ENCODE measurements around the gene TMEM63A. TPM values are rescaled to one million over a fixed set of nuclear protein-coding genes. Genes with fewer than 3 reads are reported as not detected.

The TMEM63A gene
- total and polyA plus RNA-seq, 11 donors, result 13.7 to 42.7 (median 25.3) TPM

DNA sequence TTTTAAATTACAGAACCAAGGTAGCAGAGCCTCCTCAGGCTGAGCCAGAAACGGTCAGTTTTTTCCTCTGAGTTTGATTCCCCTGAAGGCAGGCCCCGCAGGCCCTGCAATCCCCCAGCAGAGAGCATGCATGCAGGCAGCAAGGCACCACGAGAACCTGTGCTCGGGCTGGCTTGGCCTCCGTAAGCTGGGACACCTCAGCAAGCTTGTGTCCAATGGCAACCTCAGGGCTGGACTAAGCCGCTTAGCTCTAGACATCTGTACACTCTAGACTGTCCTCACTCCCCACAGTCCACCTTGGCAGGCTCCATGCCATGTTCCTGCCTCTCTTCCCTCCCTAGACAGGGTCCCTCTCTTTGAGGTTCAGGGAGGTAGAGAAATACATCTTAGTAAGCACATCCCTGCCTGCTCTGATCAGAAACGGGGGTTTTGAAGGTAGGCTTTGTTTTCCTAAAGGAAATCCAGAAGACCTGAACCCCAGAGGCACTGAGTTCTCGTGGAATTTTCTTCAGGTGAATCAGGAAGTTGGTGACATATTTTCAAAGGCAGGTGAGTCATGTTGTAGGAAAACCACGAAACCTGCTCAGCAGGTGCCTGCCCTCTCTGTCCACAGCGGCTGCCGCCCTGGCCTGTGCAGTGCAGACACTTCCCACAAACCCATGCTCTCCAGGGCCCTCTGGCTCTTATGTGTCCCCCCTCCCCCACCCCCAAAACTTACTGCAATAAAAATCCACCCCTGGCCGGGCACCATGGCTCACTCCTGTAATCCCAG, 7.0 kb downstream of the TMEM63A start:
- H3K27ac ChIP-seq, result no peak overlapping the region
- no peaks in the 10 kb centered on the region for H3K9me3 ChIP-seq
- peaks cover 7 to 38% (median 31%) of the 10 kb centered on the region in 12 donors for H3K4me1 ChIP-seq
- no peaks in the 10 kb centered on the region for H3K27me3 ChIP-seq
- DNase-seq, result no peak
- H3K36me3 ChIP-seq, result peaks cover 0 to 72% (median 56%) of the 10 kb centered on the region in 9 donors
- 92 to 95% (median 94%) methylated on average over 9 to 12 of the region's 12 CpGs for WGBS, 4 donors
- ATAC-seq, result no peak
- TF ChIP-seq POLR2A (IDR thresholded peaks at IDR 0.05), result no peak
- TF ChIP-seq, protein P1, sequence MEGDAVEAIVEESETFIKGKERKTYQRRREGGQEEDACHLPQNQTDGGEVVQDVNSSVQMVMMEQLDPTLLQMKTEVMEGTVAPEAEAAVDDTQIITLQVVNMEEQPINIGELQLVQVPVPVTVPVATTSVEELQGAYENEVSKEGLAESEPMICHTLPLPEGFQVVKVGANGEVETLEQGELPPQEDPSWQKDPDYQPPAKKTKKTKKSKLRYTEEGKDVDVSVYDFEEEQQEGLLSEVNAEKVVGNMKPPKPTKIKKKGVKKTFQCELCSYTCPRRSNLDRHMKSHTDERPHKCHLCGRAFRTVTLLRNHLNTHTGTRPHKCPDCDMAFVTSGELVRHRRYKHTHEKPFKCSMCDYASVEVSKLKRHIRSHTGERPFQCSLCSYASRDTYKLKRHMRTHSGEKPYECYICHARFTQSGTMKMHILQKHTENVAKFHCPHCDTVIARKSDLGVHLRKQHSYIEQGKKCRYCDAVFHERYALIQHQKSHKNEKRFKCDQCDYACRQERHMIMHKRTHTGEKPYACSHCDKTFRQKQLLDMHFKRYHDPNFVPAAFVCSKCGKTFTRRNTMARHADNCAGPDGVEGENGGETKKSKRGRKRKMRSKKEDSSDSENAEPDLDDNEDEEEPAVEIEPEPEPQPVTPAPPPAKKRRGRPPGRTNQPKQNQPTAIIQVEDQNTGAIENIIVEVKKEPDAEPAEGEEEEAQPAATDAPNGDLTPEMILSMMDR (IDR thresholded peaks at IDR 0.05), result no peak
- intact Hi-C loops (cut with DNase I), result loop anchor here in 4 of 10 donors (5.0 to 10.0 kb wide), 3 partner anchors 37 to 100 kb away; partner anchors contain the start of gene PYCR2 (in 1 of the 4)
- no peak overlapping the region for H3K4me3 ChIP-seq

DNA sequence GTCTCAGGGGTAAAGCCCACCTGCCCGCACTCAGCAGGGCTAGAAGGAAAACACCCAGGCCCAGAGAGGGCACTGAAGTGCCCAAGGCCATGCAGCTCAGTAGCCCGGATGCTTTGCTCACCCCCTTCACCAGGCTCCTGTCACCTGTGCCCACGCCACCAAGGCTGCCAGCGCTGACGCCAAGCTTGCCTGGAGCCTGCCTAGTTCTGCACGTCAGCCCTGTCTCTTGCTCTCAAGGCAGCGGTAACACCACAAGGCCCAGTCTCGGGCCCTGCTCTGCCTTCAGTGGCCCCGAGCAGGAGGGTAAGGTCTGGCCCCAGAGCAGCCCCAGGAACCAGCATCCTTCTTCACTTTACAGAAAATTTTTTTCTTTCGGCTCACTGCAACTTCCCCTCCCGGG, 7.7 kb downstream of the TMEM63A start:
- H3K27ac ChIP-seq, result no peak overlapping the region
- H3K36me3 ChIP-seq, result peaks cover 0 to 80% (median 64%) of the 10 kb centered on the region in 9 donors
- ATAC-seq (no peak), DNase-seq (no peak)
- H3K4me3 ChIP-seq, result no peak overlapping the region
- 95 to 96% (median 96%) methylated on average over 11 of the region's 11 CpGs for WGBS, 4 donors
- no peaks in the 10 kb centered on the region for H3K9me3 ChIP-seq
- no peaks in the 10 kb centered on the region for H3K27me3 ChIP-seq
- H3K4me1 ChIP-seq, result peaks cover 7 to 30% (median 23%) of the 10 kb centered on the region in 12 donors
- no peak for TF ChIP-seq POLR2A (IDR thresholded peaks at IDR 0.05)
- TF ChIP-seq, protein P1 (IDR thresholded peaks at IDR 0.05), result no peak
- intact Hi-C loops (cut with DNase I), result loop anchor here in 1 of 10 donors (10.0 kb wide), 1 partner anchor 100 kb away; no protein-coding TSS in a partner anchor

DNA sequence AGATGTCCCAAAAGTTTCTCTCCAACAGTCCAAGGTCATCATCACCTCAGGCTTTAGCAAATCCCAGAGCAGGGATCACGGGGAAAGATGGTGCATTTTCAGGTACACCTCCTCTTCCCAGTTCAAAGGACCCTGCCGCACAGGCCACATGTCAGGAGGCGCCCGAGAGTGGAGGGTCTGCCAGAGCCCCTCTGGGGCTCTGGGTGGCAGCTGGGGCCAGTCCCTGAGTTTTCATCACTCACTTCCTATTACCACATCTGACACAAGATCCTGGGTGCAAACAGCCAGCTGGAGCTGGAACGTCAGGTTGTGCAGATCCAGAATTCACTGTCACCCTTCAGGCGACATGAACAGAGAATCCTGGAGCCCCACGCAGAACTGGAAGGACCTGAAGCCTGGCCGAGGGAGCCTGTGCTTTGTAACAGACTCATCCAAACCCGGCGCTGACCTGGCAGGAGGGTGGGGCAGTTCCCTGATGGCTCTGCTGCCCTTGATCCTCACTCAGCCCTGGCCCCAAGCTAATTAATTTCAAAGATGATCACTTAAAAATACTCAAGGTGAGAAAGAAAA, 8.8 kb downstream of the TMEM63A start:
- DNase-seq (no peak), ATAC-seq (no peak)
- WGBS, 4 donors, result 91 to 96% (median 92%) methylated on average over 8 to 10 of the region's 10 CpGs
- Histone ChIP-seq H3K9me3 (no peaks in the 10 kb centered on the region), H3K27ac (no peak overlapping the region), H3K4me1 (peaks cover 5 to 26% (median 14%) of the 10 kb centered on the region in 12 donors), H3K4me3 (no peak overlapping the region), H3K36me3 (peaks cover 0 to 90% (median 74%) of the 10 kb centered on the region in 9 donors), H3K27me3 (no peaks in the 10 kb centered on the region)
- intact Hi-C loops (cut with DNase I), result loop anchor here in 1 of 10 donors (10.0 kb wide), 1 partner anchor 101 kb away; no protein-coding TSS in a partner anchor
- TF ChIP-seq POLR2A (IDR thresholded peaks at IDR 0.05), result no peak
- TF ChIP-seq, protein P1 (IDR thresholded peaks at IDR 0.05), result no peak

DNA sequence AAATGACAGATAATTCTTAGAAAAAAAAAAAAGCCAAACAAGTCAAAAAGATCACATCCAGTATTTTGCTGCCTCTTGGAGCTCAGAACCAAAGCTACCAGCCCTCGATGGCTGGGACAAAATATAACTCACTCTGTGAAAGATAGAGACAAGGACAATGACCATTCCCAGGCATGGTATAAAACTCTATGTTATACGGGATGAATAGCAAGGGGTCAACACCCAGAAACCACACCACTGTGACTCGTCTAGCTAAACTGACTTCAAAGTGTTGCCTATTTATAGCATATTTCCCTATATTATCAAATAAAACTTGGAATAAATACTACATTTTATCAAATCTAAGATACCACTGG, 10.1 kb downstream of the TMEM63A start:
- H3K27me3 ChIP-seq, result no peaks in the 10 kb centered on the region
- WGBS, 4 donors, result 81 to 83% (median 82%) methylated on average over 3 of the region's 3 CpGs
- H3K9me3 ChIP-seq, result no peaks in the 10 kb centered on the region
- peaks cover 0 to 96% (median 85%) of the 10 kb centered on the region in 9 donors for H3K36me3 ChIP-seq
- H3K4me3 ChIP-seq, result no peak overlapping the region
- intact Hi-C loops (cut with DNase I), result loop anchor here in 1 of 10 donors (10.0 kb wide), 1 partner anchor 103 kb away; no protein-coding TSS in a partner anchor
- DNase-seq, result no peak
- H3K27ac ChIP-seq, result no peak overlapping the region
- peaks cover 0 to 12% (median 2%) of the 10 kb centered on the region in 12 donors for H3K4me1 ChIP-seq
- TF ChIP-seq, protein P1 (IDR thresholded peaks at IDR 0.05), result no peak
- no peak for TF ChIP-seq POLR2A (IDR thresholded peaks at IDR 0.05)
- ATAC-seq, result no peak

Measured in heart left ventricle (tissue), 16 donors.